IMR-90 (cell line): ENCODE data around the gene PIK3C2B. TPM values are rescaled to one million over a fixed set of nuclear protein-coding genes. Genes with fewer than 3 reads are reported as not detected.

ENCODE experiments used
- ATAC-seq: fragments of 200-7000 bp; cut with Tn5 transposase; 2 replicates; pipeline ENCODE4 v1.9.1; 2020; ENCODE audit warnings: low read depth, mild to moderate bottlenecking, moderate library complexity
- BruUV-seq: library from RNA; stranded (reverse); fragments of 400-500 nt; replicated peaks from 2 replicates; lab custom pipeline; 2021; lab: Mats Ljungman, UMichigan
- CTCF ChIA-PET: fragments of 300-600 bp; formaldehyde crosslinking; extraction: SDS; loops from one replicate; lab custom pipeline; 2021; ENCODE audit warnings: antibody characterized with exemption; lab: Yijun Ruan, JAX
- POLR2A ChIA-PET: fragments of 300-600 bp; sonication (Branson Sonifier 250); formaldehyde crosslinking; loops from one replicate; lab custom pipeline; 2022; ENCODE audit warnings: antibody characterized with exemption; ENCODE audit not compliant: unreplicated experiment; lab: Charles Lee
- DNase-seq: peaks from one replicate; pipeline ENCODE4 v3.0.0; 2013
- H2AFZ ChIP-seq: replicated peaks from 2 replicates; pipeline ENCODE3; 2013; ENCODE audit warnings: low read length, mild to moderate bottlenecking; ENCODE audit not compliant: poor library complexity
- H2AK5ac ChIP-seq: 2 replicates; pipeline ENCODE4 v1.6.1; 2013; ENCODE audit warnings: low read depth, low read length, inconsistent platforms
- H2AK9ac ChIP-seq: replicated peaks from 2 replicates; pipeline ENCODE3; 2013; ENCODE audit warnings: mild to moderate bottlenecking, low read depth, low read length, moderate library complexity; ENCODE audit not compliant: poor library complexity
- H2BK120ac ChIP-seq: 2 replicates; pipeline ENCODE4 v1.6.1; 2013; ENCODE audit warnings: low read depth, low read length, inconsistent platforms
- H2BK15ac ChIP-seq: 3 replicates; pipeline ENCODE4 v1.6.1; 2013; ENCODE audit warnings: low read depth, low read length, inconsistent platforms
- H2BK20ac ChIP-seq: 2 replicates; pipeline ENCODE4 v1.6.1; 2013; ENCODE audit warnings: low read depth, mild to moderate bottlenecking, inconsistent platforms, low read length, moderate library complexity
- H2BK5ac ChIP-seq: 2 replicates; pipeline ENCODE4 v1.6.1; 2013; ENCODE audit warnings: mild to moderate bottlenecking, low read depth, low read length, inconsistent platforms; ENCODE audit not compliant: poor library complexity, severe bottlenecking
- H3K14ac ChIP-seq: replicated peaks from 2 replicates; pipeline ENCODE4 v1.6.1; 2013; ENCODE audit warnings: low read depth, low read length, inconsistent platforms
- H3K18ac ChIP-seq: 2 replicates; pipeline ENCODE4 v1.6.1; 2013; ENCODE audit warnings: low read depth, low read length, control low read depth
- H3K23ac ChIP-seq: 2 replicates; pipeline ENCODE4 v1.6.1; 2013; ENCODE audit warnings: low read depth, low read length, inconsistent platforms
- H3K27ac ChIP-seq: 2 replicates; pipeline ENCODE4 v1.5.1; 2013; ENCODE audit warnings: mild to moderate bottlenecking, control low read depth, low read length; ENCODE audit not compliant: insufficient read depth
- H3K27me3 ChIP-seq: 2 replicates; pipeline ENCODE4 v1.6.1; 2013; ENCODE audit warnings: low read length; ENCODE audit not compliant: control insufficient read depth, insufficient read depth
- H3K36me3 ChIP-seq: 2 replicates; pipeline ENCODE4 v1.6.1; 2013; ENCODE audit warnings: low read length, mixed read lengths; ENCODE audit not compliant: control insufficient read depth, insufficient read depth
- H3K4ac ChIP-seq: 2 replicates; pipeline ENCODE4 v1.6.1; 2013; ENCODE audit warnings: low read depth, low read length, inconsistent platforms
- H3K4me1 ChIP-seq: 2 replicates; pipeline ENCODE4 v1.6.1; 2013; ENCODE audit warnings: low read length, mixed read lengths; ENCODE audit not compliant: control insufficient read depth, insufficient read depth
- H3K4me2 ChIP-seq: 2 replicates; pipeline ENCODE4 v1.6.1; 2013; ENCODE audit warnings: low read depth, mild to moderate bottlenecking, control low read depth, low read length, moderate library complexity
- H3K4me3 ChIP-seq: 2 replicates; pipeline ENCODE4 v1.5.1; 2013; ENCODE audit warnings: low read depth, mild to moderate bottlenecking, control low read depth, low read length, moderate library complexity; ENCODE audit not compliant: insufficient read depth
- H3K56ac ChIP-seq: 2 replicates; pipeline ENCODE4 v1.6.1; 2013; ENCODE audit warnings: low read length, inconsistent platforms; ENCODE audit not compliant: insufficient read depth; ENCODE audit errors: extremely low read depth
- H3K79me1 ChIP-seq, 2 experiments: 2 replicates each; pipeline ENCODE4 v1.6.1; 2013; ENCODE audit warnings: low read length in 2 of 2, inconsistent platforms in 1 of 2, low read depth in 1 of 2
- H3K9ac ChIP-seq: 2 replicates; pipeline ENCODE4 v1.6.1; 2013; ENCODE audit warnings: low read depth, low read length, control low read depth
- H3K9me1 ChIP-seq: 2 replicates; pipeline ENCODE4 v1.6.1; 2013; ENCODE audit warnings: low read length, inconsistent platforms; ENCODE audit not compliant: insufficient read depth
- H3K9me3 ChIP-seq: 2 replicates; pipeline ENCODE4 v1.6.1; 2013; ENCODE audit warnings: low read length; ENCODE audit not compliant: control insufficient read depth, insufficient read depth
- H4K20me1 ChIP-seq: 2 replicates; pipeline ENCODE4 v1.6.1; 2013; ENCODE audit warnings: low read length, inconsistent platforms; ENCODE audit not compliant: insufficient read depth
- H4K5ac ChIP-seq: 2 replicates; pipeline ENCODE4 v1.6.1; 2013; ENCODE audit warnings: mild to moderate bottlenecking, low read depth, low read length, control low read depth
- H4K8ac ChIP-seq, 2 experiments: 2 replicates each; pipeline ENCODE4 v1.6.1; 2013; ENCODE audit warnings: low read depth in 2 of 2, low read length in 2 of 2, control low read depth in 1 of 2, inconsistent platforms in 1 of 2
- H4K91ac ChIP-seq: 2 replicates; pipeline ENCODE4 v1.6.1; 2013; ENCODE audit warnings: low read depth, low read length, inconsistent platforms; ENCODE audit not compliant: insufficient read depth
- BHLHE40 ChIP-seq: fragments of 150-350 bp; IDR thresholded peaks from 2 replicates; pipeline ENCODE4 v1.6.1; 2016; ENCODE audit warnings: mild to moderate bottlenecking, low read depth, low read length
- FOS ChIP-seq: fragments of 150-350 bp; IDR thresholded peaks from 2 replicates; pipeline ENCODE4 v1.6.1; 2016; ENCODE audit warnings: low read depth, low read length
- MAZ ChIP-seq: IDR thresholded peaks from 2 replicates; pipeline ENCODE4 v1.6.1; 2012; ENCODE audit warnings: low read depth, mild to moderate bottlenecking, low read length, improper control_type of control experiment, moderate library complexity, borderline replicate concordance
- MXI1 ChIP-seq: IDR thresholded peaks from 2 replicates; pipeline ENCODE4 v1.6.1; 2012; ENCODE audit warnings: low read depth, mild to moderate bottlenecking, low read length, moderate library complexity, borderline replicate concordance
- RCOR1 ChIP-seq: IDR thresholded peaks from 2 replicates; pipeline ENCODE4 v1.6.1; 2012; ENCODE audit warnings: mild to moderate bottlenecking, low read length, improper control_type of control experiment; ENCODE audit not compliant: insufficient replicate concordance
- WGBS, 2 experiments: methylation state at CpG; one replicate each; pipeline versions ENCODE4 v1.1.5 to v1.1.7; 2013; ENCODE audit warnings: missing lambda C conversion rate in 2 of 2; ENCODE audit not compliant: insufficient read length in 1 of 2; ENCODE audit errors: extremely low coverage in 2 of 2; 5-methylcytosine and 5-hydroxymethylcytosine counted together
- dilution Hi-C: fragments of 300-500 bp; cut with HindIII; formaldehyde crosslinking; loops from one replicate; pipeline ENCODE4 v1.14.3; 2018; ENCODE audit warnings: low sequenced_read_pairs; ENCODE audit not compliant: unreplicated experiment
- in situ Hi-C: fragments of 300-500 bp; cut with MboI; formaldehyde crosslinking; loops from 3 replicates; pipeline ENCODE4 v1.14.3; 2019; ENCODE audit warnings: low sequenced_read_pairs, inconsistent platforms, mixed read lengths
- intact Hi-C: fragments of 100-400 bp; cut with micrococcal nuclease; formaldehyde crosslinking; loops from 2 replicates; pipeline ENCODE4 v1.10.0; 2022
- polyA plus RNA-seq, 3 experiments: library from polyadenylated mRNA; depleted of rRNA; stranded (reverse); fragments of >200 nt; gene quantifications; 2 replicates each; pipeline ENCODE4 v1.2.3, GENCODE V29; 2012; ENCODE audit warnings: low replicate concordance in 1 of 3
- total RNA-seq: library from RNA; depleted of rRNA; stranded (reverse); fragments of >200 nt; gene quantifications from 2 replicates; pipeline ENCODE4 v1.2.3, GENCODE V29; 2012

The PIK3C2B gene
- total and polyA plus RNA-seq, 2 of the 4 experiments (the other 2 are of a cell fraction): 1.1 to 2.9 TPM

GRCh38 chr1:204447190-204447589 is 47.4 kb downstream of the PIK3C2B start:
- no peak overlapping the region for H3K9ac ChIP-seq
- H3K27ac ChIP-seq: no peak overlapping the region
- no peak overlapping the region for H4K91ac ChIP-seq
- no TSS peak for BruUV-seq
- H2BK5ac ChIP-seq: no peak overlapping the region
- POLR2A ChIA-PET: no interaction called here
- no peak overlapping the region for H4K5ac ChIP-seq
- H2AFZ ChIP-seq: no peak overlapping the region
- H3K56ac ChIP-seq: no peak overlapping the region
- no peak overlapping the region for H2AK9ac ChIP-seq
- no peaks in the 10 kb centered on the region for H3K27me3 ChIP-seq
- no peak overlapping the region for H3K4me3 ChIP-seq
- H4K20me1 ChIP-seq: no peaks in the 10 kb centered on the region; the same call in 1 of the 2 replicates
- CTCF ChIA-PET: interaction anchor here (0.8 to 2.6 kb wide), 10 partner anchors 9 to 360 kb away, joined by 3 to 30 read pairs (median 4); partner anchors contain the start of genes MDM4 and PIK3C2B
- H3K14ac ChIP-seq: no peak overlapping the region
- dilution Hi-C loops: no loop called here
- H3K9me3 ChIP-seq: no peaks in the 10 kb centered on the region
- WGBS, 2 experiments: no CpG with 5 or more reads among the region's 6 CpGs
- no peaks in the 10 kb centered on the region for H3K9me1 ChIP-seq
- no peaks in the 10 kb centered on the region for H3K79me1 ChIP-seq
- peaks cover 17% of the 10 kb centered on the region for H3K36me3 ChIP-seq
- intact Hi-C loops: loop anchor here (2.0 kb wide), 1 partner anchor 360 kb away; no protein-coding TSS in a partner anchor
- H2AK5ac ChIP-seq: no peak overlapping the region
- H2BK20ac ChIP-seq: no peak overlapping the region
- ATAC-seq (no peak), DNase-seq (no peak)
- H3K4me2 ChIP-seq: no peak overlapping the region
- no peak overlapping the region for H3K18ac ChIP-seq
- in situ Hi-C loops: loop anchor here (5.0 kb wide), 1 partner anchor 55 kb away; no protein-coding TSS in a partner anchor
- H2BK120ac ChIP-seq: no peak overlapping the region
- no peak for TF ChIP-seq MXI1
- no peak for TF ChIP-seq RCOR1
- TF ChIP-seq MAZ: no peak
- no peak for TF ChIP-seq FOS
- TF ChIP-seq BHLHE40: no peak
- H4K8ac ChIP-seq: no peak overlapping the region
- H3K4ac ChIP-seq: no peak overlapping the region
- no peak overlapping the region for H2BK15ac ChIP-seq
- no peaks in the 10 kb centered on the region for H3K4me1 ChIP-seq
- H3K23ac ChIP-seq: no peak overlapping the region
